HEK293T (cell line): ENCODE data around the gene KCTD15.

ENCODE experiments used
- ELF4 ChIP-seq: fragments of 450-650 bp; IDR thresholded peaks from 2 replicates; pipeline ENCODE4 v1.6.1; 2017; ENCODE audit warnings: antibody characterized with exemption
- FOXA1 ChIP-seq: fragments of 450-650 bp; IDR thresholded peaks from 2 replicates; pipeline ENCODE4 v1.6.1; 2016; ENCODE audit warnings: mild to moderate bottlenecking
- SP1 ChIP-seq: fragments of 450-650 bp; IDR thresholded peaks from 2 replicates; pipeline ENCODE4 v1.6.1; 2017

DNA sequence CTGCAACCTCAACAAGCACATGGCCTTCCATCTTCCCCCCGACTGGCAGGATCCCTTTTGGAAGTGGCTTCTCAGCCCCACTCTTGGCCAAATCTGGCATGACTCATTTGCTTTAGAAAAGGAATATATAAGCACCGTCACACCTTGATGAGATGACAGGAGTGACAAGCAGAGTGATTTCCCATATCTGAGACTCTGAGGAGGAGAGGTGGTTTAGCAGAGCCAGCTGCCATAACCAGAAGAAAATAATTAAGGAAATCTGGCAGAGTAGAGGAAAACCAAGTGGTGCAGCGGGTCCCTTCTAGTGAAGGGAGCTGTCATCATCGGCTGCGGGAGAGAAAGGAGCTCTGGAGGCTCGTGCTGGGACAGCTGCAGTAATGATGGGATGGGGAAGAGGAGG is 27.5 kb upstream of the KCTD15 start:
- no peak for TF ChIP-seq ELF4
- no peak for TF ChIP-seq SP1
- TF ChIP-seq FOXA1 = no peak
